GM12892 (cell line): ENCODE results near the gene PON1.

ENCODE experiments used
- POLR2A ChIP-seq: IDR thresholded peaks from 2 replicates; pipeline ENCODE4 v1.6.1; 2011; ENCODE audit warnings: low read depth, low read length, control low read depth
- POLR2AphosphoS5 ChIP-seq: IDR thresholded peaks from 2 replicates; pipeline ENCODE4 v1.6.1; 2011; ENCODE audit warnings: low read depth, low read length, control low read depth
- TAF1 ChIP-seq: IDR thresholded peaks from 2 replicates; pipeline ENCODE4 v1.6.1; 2011; ENCODE audit warnings: low read depth, mild to moderate bottlenecking, control low read depth, low read length, borderline replicate concordance

- TF ChIP-seq TAF1, result no peak
- TF ChIP-seq POLR2AphosphoS5, result no peak
- no peak for TF ChIP-seq POLR2A
Observed at GRCh38 chr7:95338832-95339231, 14.5 kb upstream of the PON1 start.
